Body of pancreas (tissue), 4 donors: ENCODE measurements around the gene NUBP2. TPM values are rescaled to one million over a fixed set of nuclear protein-coding genes. Genes with fewer than 3 reads are reported as not detected.
A peak's percentile ranks its signal among the peaks of the same experiment; 100 is the strongest.

Experiments
- ATAC-seq: fragments of 150-250 bp; one replicate; pipeline ENCODE4 v1.9.1; 2016
- DNase-seq, 4 donors: peaks; one replicate each; pipeline ENCODE4 v3.0.0-alpha.2; 2019
- H3K27ac ChIP-seq, 4 donors: fragments of 200-600 bp; sonication (generic); 1 replicate in 3 of 4; 2 replicates in 1 of 4; pipeline versions ENCODE4 v1.5.1 to v1.6.1; 2016 to 2019; ENCODE audit warnings: mild to moderate bottlenecking in 1 of 4, mixed read lengths in 1 of 4, moderate library complexity in 1 of 4
- H3K27me3 ChIP-seq, 2 donors: fragments of 200-600 bp; sonication (generic); one replicate each; pipeline ENCODE4 v1.6.0; 2016; ENCODE audit warnings: mild to moderate bottlenecking in 1 of 2
- H3K36me3 ChIP-seq, 2 donors: fragments of 200-600 bp; sonication (generic); replicated peaks in 1 of 2; 2 replicates each; pipeline ENCODE4 v1.5.1; 2016; ENCODE audit warnings: low read depth in 2 of 2; ENCODE audit not compliant: insufficient read depth in 1 of 2
- H3K4me1 ChIP-seq: fragments of 200-600 bp; sonication (generic); one replicate; pipeline ENCODE4 v1.6.0; 2016
- H3K4me3 ChIP-seq, 2 donors: fragments of 200-600 bp; sonication (generic); 1 replicate in 1 of 2; 2 replicates in 1 of 2; pipeline ENCODE4 v1.5.1; 2016 to 2019
- H3K9me3 ChIP-seq, 3 donors: fragments of 200-600 bp; sonication (generic); 1 replicate in 2 of 3; 2 replicates in 1 of 3; pipeline ENCODE4 v1.5.1; 2016
- POLR2A ChIP-seq, 3 donors: fragments of 450-650 bp; IDR thresholded peaks; one replicate each; pipeline ENCODE4 v1.6.1; 2016; ENCODE audit warnings: antibody characterized with exemption in 3 of 3, mild to moderate bottlenecking in 2 of 3
- WGBS, 2 donors: methylation state at CpG; one replicate each; pipeline ENCODE4 v1.1.5; 2017; 5-methylcytosine and 5-hydroxymethylcytosine counted together
- intact Hi-C: fragments of 100-400 bp; cut with DNase I; formaldehyde crosslinking; loops from one replicate; pipeline ENCODE4 v1.15.1; 2023
- total RNA-seq, 2 donors: library from RNA; depleted of rRNA; stranded (reverse); fragments of >200 nt; gene quantifications; one replicate each; pipeline ENCODE4 v1.1.0, GENCODE V29; 2016
- TF ChIP-seq, protein P1 (sequence below), 7 experiments: fragments of 450-650 bp in 4 of 7; fragments of 200-600 bp in 3 of 7; sonication (generic) in 3 of 7; IDR thresholded peaks; one replicate each; pipeline ENCODE4 v1.5.1; 2016 to 2019; ENCODE audit warnings: antibody characterized with exemption in 7 of 7

Gene NUBP2
- total RNA-seq, 2 donors from 2014 or later, result 61.0 to 72.6 TPM

DNA sequence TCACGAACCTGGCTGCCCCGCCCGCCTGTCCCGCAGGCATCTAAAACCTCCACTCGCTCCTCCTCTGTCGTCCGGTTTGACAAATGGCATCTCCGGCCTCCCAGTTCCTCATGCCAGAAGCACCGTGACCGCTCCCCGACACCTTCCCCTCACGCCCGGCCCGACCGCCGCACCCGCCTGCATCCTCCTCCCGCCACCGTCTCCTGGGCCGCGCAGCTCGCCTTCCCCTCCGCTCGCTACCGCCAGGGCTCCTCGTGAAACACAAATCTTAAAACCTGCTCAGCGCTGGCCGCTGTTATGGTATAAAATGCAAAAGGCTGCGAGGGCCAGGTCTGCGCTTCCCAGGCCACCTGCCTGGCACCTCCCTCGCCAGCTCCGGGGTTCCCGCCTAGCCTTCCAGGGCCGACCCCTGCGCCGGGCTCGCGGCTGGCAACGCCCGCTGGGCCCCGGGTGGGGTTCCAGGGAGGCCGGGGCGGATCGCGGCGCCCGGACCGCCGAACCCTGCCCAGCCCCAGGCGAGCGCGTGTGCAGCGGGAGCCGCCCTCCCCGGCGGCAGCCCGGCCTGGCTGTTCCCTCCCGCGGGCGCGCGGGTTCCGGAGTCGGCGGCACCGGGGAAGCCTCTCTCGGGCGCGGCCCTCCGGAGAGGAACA is 877 bp upstream of the NUBP2 start:
- no peaks in the 10 kb centered on the region for H3K27me3 ChIP-seq
- H3K4me3 ChIP-seq, result peak overlapping the region; percentile 57 to 77
- DNase-seq (peak in 3 of 4 donors; percentile 37 to 49 (median 48)), ATAC-seq (peak; percentile 2)
- WGBS, 2 donors, result 1% methylated on average over 26 to 70 of the region's 70 CpGs
- TF ChIP-seq, protein P1, sequence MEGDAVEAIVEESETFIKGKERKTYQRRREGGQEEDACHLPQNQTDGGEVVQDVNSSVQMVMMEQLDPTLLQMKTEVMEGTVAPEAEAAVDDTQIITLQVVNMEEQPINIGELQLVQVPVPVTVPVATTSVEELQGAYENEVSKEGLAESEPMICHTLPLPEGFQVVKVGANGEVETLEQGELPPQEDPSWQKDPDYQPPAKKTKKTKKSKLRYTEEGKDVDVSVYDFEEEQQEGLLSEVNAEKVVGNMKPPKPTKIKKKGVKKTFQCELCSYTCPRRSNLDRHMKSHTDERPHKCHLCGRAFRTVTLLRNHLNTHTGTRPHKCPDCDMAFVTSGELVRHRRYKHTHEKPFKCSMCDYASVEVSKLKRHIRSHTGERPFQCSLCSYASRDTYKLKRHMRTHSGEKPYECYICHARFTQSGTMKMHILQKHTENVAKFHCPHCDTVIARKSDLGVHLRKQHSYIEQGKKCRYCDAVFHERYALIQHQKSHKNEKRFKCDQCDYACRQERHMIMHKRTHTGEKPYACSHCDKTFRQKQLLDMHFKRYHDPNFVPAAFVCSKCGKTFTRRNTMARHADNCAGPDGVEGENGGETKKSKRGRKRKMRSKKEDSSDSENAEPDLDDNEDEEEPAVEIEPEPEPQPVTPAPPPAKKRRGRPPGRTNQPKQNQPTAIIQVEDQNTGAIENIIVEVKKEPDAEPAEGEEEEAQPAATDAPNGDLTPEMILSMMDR (IDR thresholded peaks at IDR 0.05), result peak in 3 of 7 experiments; percentile 10 to 42 (median 20)
- peak in 2 of 3 donors; percentile 21 to 81 for TF ChIP-seq POLR2A (IDR thresholded peaks at IDR 0.05)
- H3K9me3 ChIP-seq, result no peaks in the 10 kb centered on the region
- intact Hi-C loops, result no loop called here
- H3K4me1 ChIP-seq, result peaks cover 54% of the 10 kb centered on the region
- peaks cover 4 to 9% of the 10 kb centered on the region in 2 donors for H3K36me3 ChIP-seq
- H3K27ac ChIP-seq, result peak overlapping the region; percentile 84 to 95 (median 94)

DNA sequence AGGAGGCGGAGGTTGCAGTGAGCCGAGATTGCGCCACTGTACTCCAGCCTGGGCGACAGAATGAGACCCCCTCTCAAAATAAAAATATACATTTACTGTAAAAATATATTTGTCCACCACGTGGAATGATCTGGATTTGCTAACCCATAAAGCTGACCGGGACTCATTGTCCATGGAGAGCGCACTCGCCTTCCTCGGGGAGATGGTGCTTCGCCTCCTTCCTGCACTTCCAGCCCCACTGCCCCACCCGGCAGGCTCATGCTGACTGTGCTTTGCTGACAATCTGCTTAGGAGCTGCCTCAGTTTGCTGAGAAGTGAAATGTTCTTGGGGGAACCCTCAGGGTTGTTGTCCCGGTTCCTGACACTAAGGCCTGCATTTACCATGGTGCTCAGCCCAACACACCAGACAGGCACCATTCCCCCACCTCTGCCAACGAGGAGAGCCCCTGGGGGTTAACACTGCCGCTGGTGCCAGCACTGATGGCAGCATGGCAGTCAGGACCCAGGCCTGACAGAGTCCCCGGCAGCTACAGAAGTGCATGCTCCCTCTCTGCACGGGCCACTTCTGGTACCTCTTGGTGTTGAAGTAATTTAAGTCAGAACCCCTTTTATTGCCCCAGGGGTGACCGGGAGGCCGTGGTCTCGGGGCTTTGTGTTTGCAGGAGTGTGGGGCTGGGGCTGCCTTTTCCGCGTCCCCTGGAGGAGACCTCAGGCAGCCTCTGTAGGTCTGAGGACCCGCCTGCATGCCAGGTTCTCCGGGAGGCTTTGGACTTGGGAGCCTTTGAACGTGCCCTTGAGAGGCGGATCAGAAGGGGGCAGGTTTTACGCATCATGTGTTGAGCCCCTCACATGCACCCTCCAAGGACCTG is 2.5 kb downstream of the NUBP2 start:
- no peaks in the 10 kb centered on the region for H3K9me3 ChIP-seq
- intact Hi-C loops, result no loop called here
- H3K4me1 ChIP-seq, result peaks cover 42% of the 10 kb centered on the region
- H3K4me3 ChIP-seq, result no peak overlapping the region
- peaks cover 0 to 6% of the 10 kb centered on the region in 2 donors for H3K36me3 ChIP-seq
- DNase-seq, result peak in 2 of 4 donors; percentile 6 to 9
- TF ChIP-seq, protein P1 (IDR thresholded peaks at IDR 0.05), result no peak
- no peak for TF ChIP-seq POLR2A (IDR thresholded peaks at IDR 0.05)
- no peaks in the 10 kb centered on the region for H3K27me3 ChIP-seq
- ATAC-seq, result no peak
- 75 to 85% methylated on average over 19 to 26 of the region's 26 CpGs for WGBS, 2 donors
- H3K27ac ChIP-seq, result no peak overlapping the region

DNA sequence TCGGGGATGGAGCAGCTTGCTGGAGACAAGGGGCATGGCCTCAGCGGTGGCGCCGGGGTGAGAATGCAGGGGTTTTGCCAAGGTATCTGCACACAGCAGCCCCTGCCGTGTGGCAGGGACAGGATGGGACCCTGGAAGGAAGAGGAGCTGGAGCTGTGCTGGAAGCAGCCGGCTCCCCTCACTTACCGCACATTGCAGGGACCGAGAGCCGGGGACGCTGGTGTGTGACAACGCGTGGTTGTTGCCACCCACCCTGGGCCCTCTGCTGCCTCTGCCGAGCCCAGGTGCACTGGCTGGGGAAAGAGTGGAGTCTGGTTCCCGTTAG is 3.0 kb downstream of the NUBP2 start:
- Histone ChIP-seq H3K9me3 (no peaks in the 10 kb centered on the region), H3K4me3 (no peak overlapping the region), H3K27ac (no peak overlapping the region), H3K36me3 (peaks cover 0 to 6% of the 10 kb centered on the region in 2 donors), H3K4me1 (peaks cover 36% of the 10 kb centered on the region), H3K27me3 (no peaks in the 10 kb centered on the region)
- 88 to 94% methylated on average over 10 to 14 of the region's 14 CpGs for WGBS, 2 donors
- intact Hi-C loops, result no loop called here
- TF ChIP-seq POLR2A (IDR thresholded peaks at IDR 0.05), result no peak
- TF ChIP-seq, protein P1 (IDR thresholded peaks at IDR 0.05), result no peak
- ATAC-seq (no peak), DNase-seq (peak in 1 of 4 donors; percentile 8)

DNA sequence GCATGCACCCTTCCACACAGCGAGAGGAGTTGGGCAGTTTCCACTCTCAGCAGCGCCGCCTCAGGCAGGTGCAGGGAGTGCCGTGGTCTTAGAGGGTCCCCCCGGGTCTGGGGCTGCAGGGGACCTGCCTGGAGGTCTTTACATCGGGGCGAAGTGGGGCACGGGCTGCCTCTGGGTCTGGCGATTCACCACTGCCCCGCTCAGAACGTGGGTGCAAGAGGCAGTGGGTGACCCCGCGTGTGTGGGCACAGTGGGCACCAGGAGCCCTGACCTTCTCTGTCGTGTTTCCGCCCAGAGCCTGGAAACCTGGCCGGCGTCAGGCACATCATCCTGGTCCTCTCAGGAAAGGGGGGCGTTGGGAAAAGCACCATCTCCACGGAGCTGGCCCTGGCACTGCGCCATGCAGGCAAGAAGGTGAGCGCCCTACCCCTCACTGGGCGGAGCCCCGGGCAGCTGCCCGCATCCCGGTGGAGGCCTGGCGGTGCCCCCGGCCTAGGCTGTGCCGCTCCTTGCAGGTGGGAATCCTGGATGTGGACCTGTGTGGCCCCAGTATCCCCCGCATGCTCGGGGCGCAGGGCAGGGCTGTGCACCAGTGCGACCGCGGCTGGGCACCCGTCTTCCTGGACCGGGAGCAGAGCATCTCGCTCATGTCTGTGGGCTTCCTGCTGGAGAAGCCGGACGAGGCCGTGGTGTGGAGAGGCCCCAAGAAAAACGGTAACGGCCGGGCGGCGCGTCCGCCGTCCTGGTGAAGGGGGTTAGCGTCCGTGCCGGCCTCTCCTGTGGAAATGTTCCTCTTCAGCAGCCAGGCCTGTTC is 3.7 kb downstream of the NUBP2 start:
- H3K27me3 ChIP-seq, result no peaks in the 10 kb centered on the region
- no peaks in the 10 kb centered on the region for H3K9me3 ChIP-seq
- TF ChIP-seq POLR2A (IDR thresholded peaks at IDR 0.05), result no peak
- TF ChIP-seq, protein P1 (IDR thresholded peaks at IDR 0.05), result no peak
- DNase-seq, result peak in 3 of 4 donors; percentile 5 to 18 (median 12)
- H3K27ac ChIP-seq, result no peak overlapping the region
- WGBS, 2 donors, result 73 to 86% methylated on average over 3 to 50 of the region's 51 CpGs
- peaks cover 0 to 6% of the 10 kb centered on the region in 2 donors for H3K36me3 ChIP-seq
- peaks cover 29% of the 10 kb centered on the region for H3K4me1 ChIP-seq
- no peak overlapping the region for H3K4me3 ChIP-seq
- no peak for ATAC-seq
- intact Hi-C loops, result no loop called here
